ENCODE measurements around the gene OR10A6.

Gene OR10A6

GRCh38 chr11:7910286-7910788 lies 20.7 kb downstream of the OR10A6 start:
- DNase-seq (ENCODE audit: low read depth in 1 of 2, low spot score in 1 of 2) = no peak

DNA sequence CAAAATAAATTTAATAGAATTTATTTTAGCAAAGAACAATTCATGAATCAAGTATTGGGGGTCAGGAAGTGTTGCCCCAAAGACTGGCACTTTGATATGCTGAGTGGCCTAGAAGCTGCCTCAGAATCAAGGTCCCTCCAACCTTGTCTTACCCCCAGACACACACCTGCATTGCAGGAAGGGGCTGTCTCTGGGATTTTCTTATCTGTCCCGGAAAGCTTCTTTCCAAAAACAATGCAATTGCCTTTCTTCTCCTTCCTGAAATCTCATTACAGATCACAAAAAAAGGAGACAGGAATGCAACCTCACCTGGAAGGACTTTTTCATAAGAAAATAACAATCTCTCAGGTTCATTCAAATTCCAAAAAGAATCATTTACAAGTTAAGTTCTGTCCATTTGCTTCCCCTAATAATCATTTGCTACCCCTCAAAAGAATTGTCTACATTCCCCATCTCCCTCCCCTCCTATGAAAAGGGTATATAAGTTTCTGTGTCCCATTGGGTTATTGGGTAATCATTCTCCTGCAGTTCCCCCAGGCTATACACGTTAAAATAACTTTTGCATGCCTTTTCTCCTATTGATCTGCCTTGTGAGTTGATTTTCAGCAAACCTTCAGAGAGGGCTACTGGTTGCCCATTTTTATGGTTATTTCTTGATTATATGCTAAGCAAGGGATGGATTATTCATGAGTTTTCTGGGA lies 21.3 kb downstream of the OR10A6 start:
- DNase-seq (ENCODE audit: low read depth in 1 of 2, low spot score in 1 of 2) = no peak

DNA sequence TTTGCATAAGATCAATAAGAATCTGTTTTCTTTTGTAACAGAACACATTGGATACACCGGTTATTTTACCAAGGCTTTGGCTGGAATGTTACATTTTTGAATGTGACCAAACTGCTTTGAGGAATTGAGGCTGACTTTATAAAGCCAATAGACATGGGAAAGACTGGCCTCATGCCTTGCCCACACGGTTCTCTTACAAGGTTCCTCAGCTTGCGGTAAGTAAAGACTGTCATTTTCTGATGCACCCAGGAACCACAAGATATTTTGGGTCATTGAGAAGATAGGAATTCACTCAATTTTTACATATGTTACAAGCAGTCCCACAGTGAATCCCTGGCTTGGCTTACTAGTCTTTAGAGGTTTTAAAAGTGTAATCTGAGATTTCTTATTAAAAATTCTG lies 23.9 kb downstream of the OR10A6 start:
- DNase-seq (ENCODE audit: low read depth in 1 of 2, low spot score in 1 of 2) = no peak

DNA sequence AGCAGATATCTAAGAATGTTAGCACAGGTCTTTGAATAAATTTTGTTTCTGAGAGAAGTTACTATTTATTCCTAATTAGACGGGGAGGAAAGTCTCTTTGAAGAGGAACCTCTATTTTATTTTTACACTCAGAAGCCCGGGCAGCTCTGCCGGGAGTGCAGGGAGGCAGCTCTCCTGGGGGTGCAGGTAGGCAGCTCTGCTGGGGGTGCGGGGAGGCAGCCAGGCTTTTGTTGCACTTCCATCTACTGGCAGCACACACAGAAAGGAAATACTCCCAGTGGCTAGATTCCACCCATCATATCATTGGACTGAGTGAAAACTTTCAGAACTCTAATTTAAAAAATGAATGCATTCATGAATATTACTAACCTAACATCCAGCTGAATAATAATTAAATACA lies 24.6 kb downstream of the OR10A6 start:
- DNase-seq (ENCODE audit: low read depth in 1 of 2, low spot score in 1 of 2) = no peak

- no peak for DNase-seq (ENCODE audit: low read depth in 1 of 2, low spot score in 1 of 2)
Measured at GRCh38 chr11:7905961-7906429, 25.1 kb downstream of the OR10A6 start.

GRCh38 chr11:7905549-7905948 lies 25.5 kb downstream of the OR10A6 start:
- no peak for DNase-seq (ENCODE audit: low read depth in 1 of 2, low spot score in 1 of 2)

GRCh38 chr11:7904917-7905316 lies 26.2 kb downstream of the OR10A6 start:
- DNase-seq (ENCODE audit: low read depth in 1 of 2, low spot score in 1 of 2) = no peak

DNA sequence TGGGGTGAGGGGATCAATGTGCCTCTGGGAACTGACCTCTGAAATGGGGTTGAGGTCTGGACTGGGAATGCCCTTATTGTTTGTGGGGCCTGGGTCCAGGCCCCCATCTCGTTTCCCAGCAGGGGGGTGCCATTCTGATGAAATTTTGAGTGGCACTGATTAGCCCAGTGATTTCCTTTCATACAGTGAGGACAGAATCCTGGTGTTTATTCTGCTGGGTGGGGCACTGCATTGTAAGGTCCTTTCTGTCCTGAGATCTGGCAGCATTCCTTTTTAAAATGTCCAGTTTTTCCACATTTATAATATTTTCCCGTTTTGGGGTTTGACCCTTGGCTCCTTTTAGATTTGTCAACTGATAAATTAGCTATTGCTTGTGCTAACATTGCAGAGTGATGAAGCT lies 27.1 kb downstream of the OR10A6 start:
- DNase-seq (ENCODE audit: low read depth in 1 of 2, low spot score in 1 of 2) = no peak

- DNase-seq (ENCODE audit: low read depth in 1 of 2, low spot score in 1 of 2) = no peak
Measured at GRCh38 chr11:7901319-7901854, 29.7 kb downstream of the OR10A6 start.

- DNase-seq (ENCODE audit: low read depth in 1 of 2, low spot score in 1 of 2) = no peak
Measured at GRCh38 chr11:7900686-7901085, 30.4 kb downstream of the OR10A6 start.

DNA sequence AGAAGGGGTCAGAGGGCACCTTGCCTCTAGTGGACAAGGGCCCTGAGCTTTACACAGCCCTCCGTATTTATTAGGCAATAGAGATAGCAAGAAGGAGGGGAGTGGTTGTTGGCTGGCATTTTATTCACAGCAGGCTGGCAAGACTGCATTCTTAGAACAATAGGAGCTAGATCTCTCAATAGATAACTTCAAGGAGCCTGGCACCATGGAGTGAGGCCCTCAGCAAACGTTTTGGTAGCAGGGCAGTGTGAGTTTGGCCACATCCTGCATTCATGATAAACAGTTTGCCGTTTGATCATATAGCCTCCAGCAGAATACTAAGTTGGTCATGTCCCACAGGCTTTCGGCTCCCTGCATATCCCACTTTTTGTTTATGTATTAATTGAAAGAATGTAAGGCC lies 31.6 kb downstream of the OR10A6 start:
- no peak for DNase-seq (ENCODE audit: low read depth in 1 of 2, low spot score in 1 of 2)

DNA sequence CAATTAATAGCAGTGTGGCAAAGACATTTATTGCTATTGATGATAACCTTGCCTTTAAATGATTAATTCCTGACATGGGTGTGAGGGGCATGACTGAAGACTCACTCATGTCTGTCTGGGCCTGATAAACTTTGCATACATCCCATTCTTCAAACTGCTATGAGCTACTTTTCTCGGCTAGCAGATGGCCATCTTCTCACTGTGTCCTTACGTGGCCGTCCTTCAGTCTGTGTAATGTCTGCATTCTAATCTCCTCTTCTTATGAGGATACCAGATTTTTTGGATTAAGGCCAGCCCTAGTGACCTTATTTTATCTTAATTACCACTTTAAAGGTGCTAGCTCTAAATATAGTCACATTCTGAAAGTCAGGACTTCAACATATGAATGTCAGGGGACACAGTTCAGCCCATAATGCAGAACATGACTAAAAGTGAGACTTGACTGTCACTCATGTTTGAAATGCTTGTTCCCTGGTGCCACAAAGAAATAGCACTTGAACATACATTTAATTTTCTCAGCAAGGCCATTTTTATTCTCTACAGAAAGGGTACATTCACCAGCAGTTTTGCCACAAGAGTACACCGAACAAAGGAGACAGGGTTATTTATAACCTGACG lies 32.3 kb downstream of the OR10A6 start:
- no peak for DNase-seq (ENCODE audit: low read depth in 1 of 2, low spot score in 1 of 2)

- no peak for DNase-seq (ENCODE audit: low read depth in 1 of 2, low spot score in 1 of 2)
Measured at GRCh38 chr11:7896009-7896785, 34.9 kb downstream of the OR10A6 start.

DNA sequence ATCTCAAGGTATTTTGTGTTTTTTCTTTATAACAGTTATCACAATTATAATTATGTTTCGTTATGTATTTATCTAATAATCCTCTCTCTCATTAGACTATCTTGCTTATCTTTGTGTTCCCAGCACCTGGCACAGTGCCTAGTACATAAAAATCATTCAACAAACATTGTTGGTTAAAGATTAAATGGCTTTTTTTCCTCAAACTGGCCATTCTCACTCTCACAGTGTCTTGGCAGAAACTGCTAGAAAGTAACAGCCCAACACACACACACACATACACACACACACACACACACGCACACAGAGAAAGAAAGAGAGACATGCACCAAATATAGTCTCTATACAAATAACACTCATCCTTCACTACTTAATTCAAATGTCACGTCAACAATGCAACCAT lies 36.8 kb downstream of the OR10A6 start:
- no peak for DNase-seq (ENCODE audit: low read depth in 1 of 2, low spot score in 1 of 2)

- no peak for DNase-seq (ENCODE audit: low read depth in 1 of 2, low spot score in 1 of 2)
Measured at GRCh38 chr11:7893796-7894195, 37.3 kb downstream of the OR10A6 start.

DNA sequence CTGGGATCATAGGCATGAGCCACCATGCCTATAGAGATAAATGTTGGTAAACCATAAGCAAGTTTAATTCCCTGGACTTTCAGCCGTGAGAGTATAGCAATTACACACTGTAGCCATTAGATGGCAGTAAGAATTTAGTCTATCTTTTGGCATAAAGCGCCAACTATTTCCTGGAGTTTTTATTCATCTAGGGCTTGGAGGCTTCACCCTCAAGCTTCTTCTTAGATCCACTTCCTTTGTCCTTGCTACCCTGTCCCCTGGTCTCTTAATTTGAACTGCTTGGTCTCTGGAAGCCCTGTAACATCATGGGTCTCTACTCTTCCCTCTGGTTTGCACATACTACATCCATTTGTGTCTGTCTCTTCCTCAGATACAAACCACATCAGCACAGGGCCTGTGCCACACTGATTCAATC lies 38.2 kb downstream of the OR10A6 start:
- no peak for DNase-seq (ENCODE audit: low read depth in 1 of 2, low spot score in 1 of 2)

DNA sequence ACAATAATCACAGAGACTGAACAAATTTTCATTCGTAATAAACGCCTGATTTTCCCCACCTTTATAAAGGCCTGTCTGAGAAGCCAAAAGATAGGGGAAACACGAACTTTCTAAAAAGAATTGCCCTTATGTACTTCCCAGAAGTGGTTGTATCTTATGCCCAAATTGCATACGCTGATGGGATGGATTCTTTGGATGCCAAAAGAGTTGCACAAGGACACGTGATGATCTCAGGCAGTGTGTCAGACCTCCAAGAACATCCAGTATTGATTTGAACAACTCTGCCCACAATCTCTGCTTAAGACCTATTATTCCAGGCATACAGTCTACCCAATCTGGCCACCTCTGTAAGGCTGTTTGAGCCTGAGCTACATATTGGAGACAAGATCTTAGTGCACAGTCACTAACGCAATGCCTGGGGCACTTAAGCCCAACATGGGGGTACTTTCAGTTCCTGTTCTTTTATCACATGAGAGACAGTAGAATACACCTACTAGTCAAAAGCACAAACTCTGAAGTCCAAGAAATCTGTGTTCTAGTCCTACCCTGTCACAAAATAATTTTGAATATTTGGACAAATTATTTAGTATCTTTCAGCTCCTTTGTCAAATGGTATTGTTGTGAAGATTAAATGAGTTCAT lies 38.9 kb downstream of the OR10A6 start:
- DNase-seq (ENCODE audit: low read depth in 1 of 2, low spot score in 1 of 2) = no peak

GRCh38 chr11:7890417-7891172 lies 40.5 kb downstream of the OR10A6 start:
- no peak for DNase-seq (ENCODE audit: low read depth in 1 of 2, low spot score in 1 of 2)

GRCh38 chr11:7889985-7890384 lies 41.1 kb downstream of the OR10A6 start:
- DNase-seq (ENCODE audit: low read depth in 1 of 2, low spot score in 1 of 2) = no peak

DNA sequence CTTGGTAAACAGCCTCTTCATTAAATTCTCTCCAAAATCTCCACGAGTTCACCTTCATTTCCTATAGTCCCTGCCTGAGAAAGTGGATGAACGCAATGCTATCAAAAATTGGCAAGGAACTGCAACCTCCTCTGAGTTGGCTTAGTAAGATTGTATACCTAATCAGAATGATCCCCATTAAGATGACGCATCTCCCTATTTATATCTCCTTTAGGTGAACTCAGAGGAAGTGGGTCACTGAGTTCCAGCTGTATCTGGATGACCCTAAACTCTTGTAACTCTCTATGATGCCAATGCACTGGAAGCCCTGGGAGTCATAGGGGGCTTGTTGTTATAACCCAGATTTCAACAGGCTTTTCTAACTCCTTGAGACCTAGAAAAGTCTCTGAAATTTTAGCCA lies 48.2 kb downstream of the OR10A6 start:
- no peak for DNase-seq (ENCODE audit: low read depth in 1 of 2, low spot score in 1 of 2)

All from stimulated activated CD4-positive, alpha-beta T cell treated with anti-CD3 and anti-CD28 coated beads, Interleukin-15, amount 100 ng/mL, for 1 hour (primary cell).